GM19324 (cell line): ENCODE results near the gene HS3ST1.
"Not testable (repeated sequence)": the region's sequence is repeated elsewhere in the genome, so short reads cannot be mapped to it uniquely, and the experiment has no call there.

Experiments used
- ATAC-seq: cut with Tn5 transposase; IDR thresholded peaks from one replicate; pipeline ENCODE4 v1.9.1; 2021; ENCODE audit warnings: mild to moderate bottlenecking, moderate library complexity; ENCODE audit not compliant: unreplicated experiment, low FRiP score

The HS3ST1 gene

GRCh38 chr4:11408233-11408967 lies 20.3 kb downstream of the HS3ST1 start:
- no peak for ATAC-seq

- ATAC-seq, result no peak
Observed at GRCh38 chr4:11407551-11407950, 21.1 kb downstream of the HS3ST1 start.

GRCh38 chr4:11404431-11404830 lies 24.3 kb downstream of the HS3ST1 start:
- no peak for ATAC-seq

- peak; percentile 50 for ATAC-seq
Observed at GRCh38 chr4:11402192-11402591, 26.5 kb downstream of the HS3ST1 start.

- no peak for ATAC-seq
Observed at GRCh38 chr4:11399461-11399971, 29.2 kb downstream of the HS3ST1 start.

GRCh38 chr4:11397819-11398610 lies 30.7 kb downstream of the HS3ST1 start:
- peak; percentile 82 for ATAC-seq

- no peak for ATAC-seq
Observed at GRCh38 chr4:11397146-11397545, 31.5 kb downstream of the HS3ST1 start.

GRCh38 chr4:11393551-11393950 lies 35.1 kb downstream of the HS3ST1 start:
- ATAC-seq, result no peak

GRCh38 chr4:11384072-11384471 lies 44.6 kb downstream of the HS3ST1 start:
- not testable (repeated sequence) for ATAC-seq

GRCh38 chr4:11376571-11376970 lies 52.1 kb downstream of the HS3ST1 start:
- no peak for ATAC-seq

GRCh38 chr4:11376146-11376545 lies 52.5 kb downstream of the HS3ST1 start:
- no peak for ATAC-seq

- no peak for ATAC-seq
Observed at GRCh38 chr4:11368701-11369115, 60.0 kb downstream of the HS3ST1 start.

GRCh38 chr4:11367371-11367770 lies 61.3 kb downstream of the HS3ST1 start:
- ATAC-seq, result no peak

- no peak for ATAC-seq
Observed at GRCh38 chr4:11366859-11367258, 61.8 kb downstream of the HS3ST1 start.

GRCh38 chr4:11365039-11365438 lies 63.7 kb downstream of the HS3ST1 start:
- ATAC-seq, result no peak

- ATAC-seq, result no peak
Observed at GRCh38 chr4:11359591-11359990, 69.1 kb downstream of the HS3ST1 start.

GRCh38 chr4:11355226-11355625 lies 73.5 kb downstream of the HS3ST1 start:
- ATAC-seq, result no peak

GRCh38 chr4:11354531-11354930 lies 74.2 kb downstream of the HS3ST1 start:
- ATAC-seq, result no peak

- ATAC-seq, result no peak
Observed at GRCh38 chr4:11348449-11349088, 80.1 kb downstream of the HS3ST1 start.

- no peak for ATAC-seq
Observed at GRCh38 chr4:11344916-11345315, 83.8 kb downstream of the HS3ST1 start.

GRCh38 chr4:11343536-11343935 lies 85.2 kb downstream of the HS3ST1 start:
- ATAC-seq, result no peak
